Smooth muscle cell (in vitro differentiated cells): ENCODE measurements around the gene ZNF366. TPM values are rescaled to one million over a fixed set of nuclear protein-coding genes. Genes with fewer than 3 reads are reported as not detected.
A peak's percentile ranks its signal among the peaks of the same experiment; 100 is the strongest.

ENCODE experiments used
- DNase-seq: peaks from one replicate; lab custom pipeline; 2025; ENCODE audit not compliant: unreplicated experiment; lab: John Stamatoyannopoulos, UW
- H2AFZ ChIP-seq: fragments of 200-600 bp; sonication (generic); 2 replicates; pipeline ENCODE4 v1.6.0; 2016; ENCODE audit warnings: antibody characterized with exemption, low read depth, mild to moderate bottlenecking
- H3F3A ChIP-seq: fragments of 200-600 bp; sonication (generic); 2 replicates; pipeline ENCODE4 v1.6.0; 2017; ENCODE audit warnings: antibody characterized with exemption, low read depth
- H3K27ac ChIP-seq: fragments of 200-600 bp; sonication (generic); 2 replicates; pipeline ENCODE4 v1.5.1; 2016; ENCODE audit warnings: low read depth, mild to moderate bottlenecking
- H3K27me3 ChIP-seq: fragments of 200-600 bp; sonication (generic); 2 replicates; pipeline ENCODE4 v1.6.1; 2016; ENCODE audit warnings: low read depth, mild to moderate bottlenecking
- H3K36me3 ChIP-seq: fragments of 200-600 bp; sonication (generic); 2 replicates; pipeline ENCODE4 v1.5.1; 2016; ENCODE audit warnings: low read depth
- H3K4me1 ChIP-seq: fragments of 200-600 bp; sonication (generic); 2 replicates; pipeline ENCODE4 v1.5.1; 2016; ENCODE audit warnings: low read depth
- H3K4me2 ChIP-seq: fragments of 200-600 bp; sonication (generic); 2 replicates; pipeline ENCODE4 v1.6.0; 2016; ENCODE audit warnings: mild to moderate bottlenecking
- H3K4me3 ChIP-seq: fragments of 200-600 bp; sonication (generic); 2 replicates; pipeline ENCODE4 v1.5.1; 2016; ENCODE audit warnings: mild to moderate bottlenecking
- H3K79me2 ChIP-seq: fragments of 200-600 bp; sonication (generic); 2 replicates; pipeline ENCODE4 v1.6.0; 2016; ENCODE audit warnings: low read depth, mild to moderate bottlenecking
- H3K9ac ChIP-seq: fragments of 200-600 bp; sonication (generic); 2 replicates; pipeline ENCODE4 v1.6.0; 2016; ENCODE audit warnings: low read depth
- H3K9me3 ChIP-seq: fragments of 200-600 bp; sonication (generic); replicated peaks from 2 replicates; pipeline ENCODE4 v1.5.1; 2016; ENCODE audit warnings: low read depth
- H4K20me1 ChIP-seq: fragments of 200-600 bp; sonication (generic); 2 replicates; pipeline ENCODE4 v1.6.0; 2016; ENCODE audit warnings: low read depth
- WGBS: methylation state at CpG from one replicate; pipeline ENCODE4 v1.1.7; 2016; ENCODE audit warnings: low lambda C conversion rate; 5-methylcytosine and 5-hydroxymethylcytosine counted together
- polyA plus RNA-seq: library from polyadenylated mRNA; unstranded; fragments of >200 nt; fragmentation: Nextera tagmentation; extraction: Ambion mirVana; gene quantifications from 2 replicates; pipeline ENCODE4 v1.2.1, GENCODE V29; 2016
- total RNA-seq: library from RNA; depleted of rRNA; stranded (reverse); fragments of >200 nt; gene quantifications from 2 replicates; pipeline ENCODE4 v1.2.3, GENCODE V29; 2014
- TF ChIP-seq, protein P1 (sequence below): fragments of 200-600 bp; sonication (generic); IDR thresholded peaks from 2 replicates; pipeline ENCODE4 v1.5.1; 2017; ENCODE audit warnings: borderline replicate concordance, mild to moderate bottlenecking, antibody characterized with exemption; ENCODE audit not compliant: insufficient read depth, poor library complexity, severe bottlenecking

The ZNF366 gene
- total and polyA plus RNA-seq, 2 experiments from 2014 or later: not detected

DNA sequence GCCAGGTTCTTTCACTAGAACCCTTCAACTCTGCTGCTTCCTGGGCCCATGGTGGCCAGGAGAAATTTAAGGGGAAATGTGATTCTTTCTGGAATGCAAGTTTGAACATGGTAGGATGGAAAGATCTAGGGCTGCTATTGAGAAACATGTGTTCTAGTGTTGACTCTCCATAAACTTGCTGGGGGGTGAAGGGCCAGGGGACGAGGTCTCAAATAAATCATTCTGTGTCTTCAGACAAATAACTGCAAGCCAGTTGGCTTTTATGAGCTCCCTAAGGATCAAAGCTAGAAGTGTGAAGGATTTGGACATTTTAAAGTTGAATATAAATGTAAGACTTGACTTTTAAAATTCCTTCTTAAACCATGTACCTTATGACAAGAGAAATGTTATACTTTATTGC, 78.5 kb downstream of the ZNF366 start:
- peaks cover 5% of the 10 kb centered on the region for H3F3A ChIP-seq
- no peak for DNase-seq
- H3K4me3 ChIP-seq: no peak overlapping the region
- H3K79me2 ChIP-seq: no peaks in the 10 kb centered on the region
- H3K27me3 ChIP-seq: no peaks in the 10 kb centered on the region
- TF ChIP-seq, protein P1, sequence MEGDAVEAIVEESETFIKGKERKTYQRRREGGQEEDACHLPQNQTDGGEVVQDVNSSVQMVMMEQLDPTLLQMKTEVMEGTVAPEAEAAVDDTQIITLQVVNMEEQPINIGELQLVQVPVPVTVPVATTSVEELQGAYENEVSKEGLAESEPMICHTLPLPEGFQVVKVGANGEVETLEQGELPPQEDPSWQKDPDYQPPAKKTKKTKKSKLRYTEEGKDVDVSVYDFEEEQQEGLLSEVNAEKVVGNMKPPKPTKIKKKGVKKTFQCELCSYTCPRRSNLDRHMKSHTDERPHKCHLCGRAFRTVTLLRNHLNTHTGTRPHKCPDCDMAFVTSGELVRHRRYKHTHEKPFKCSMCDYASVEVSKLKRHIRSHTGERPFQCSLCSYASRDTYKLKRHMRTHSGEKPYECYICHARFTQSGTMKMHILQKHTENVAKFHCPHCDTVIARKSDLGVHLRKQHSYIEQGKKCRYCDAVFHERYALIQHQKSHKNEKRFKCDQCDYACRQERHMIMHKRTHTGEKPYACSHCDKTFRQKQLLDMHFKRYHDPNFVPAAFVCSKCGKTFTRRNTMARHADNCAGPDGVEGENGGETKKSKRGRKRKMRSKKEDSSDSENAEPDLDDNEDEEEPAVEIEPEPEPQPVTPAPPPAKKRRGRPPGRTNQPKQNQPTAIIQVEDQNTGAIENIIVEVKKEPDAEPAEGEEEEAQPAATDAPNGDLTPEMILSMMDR: no peak
- no peaks in the 10 kb centered on the region for H3K36me3 ChIP-seq
- H3K27ac ChIP-seq: no peak overlapping the region
- H3K4me2 ChIP-seq: no peak overlapping the region
- H3K9me3 ChIP-seq: no peaks in the 10 kb centered on the region
- H2AFZ ChIP-seq: no peak overlapping the region
- 55% methylated on average over 1 of the region's 1 CpG for WGBS
- no peak overlapping the region for H3K9ac ChIP-seq
- no peaks in the 10 kb centered on the region for H4K20me1 ChIP-seq
- H3K4me1 ChIP-seq: no peaks in the 10 kb centered on the region

DNA sequence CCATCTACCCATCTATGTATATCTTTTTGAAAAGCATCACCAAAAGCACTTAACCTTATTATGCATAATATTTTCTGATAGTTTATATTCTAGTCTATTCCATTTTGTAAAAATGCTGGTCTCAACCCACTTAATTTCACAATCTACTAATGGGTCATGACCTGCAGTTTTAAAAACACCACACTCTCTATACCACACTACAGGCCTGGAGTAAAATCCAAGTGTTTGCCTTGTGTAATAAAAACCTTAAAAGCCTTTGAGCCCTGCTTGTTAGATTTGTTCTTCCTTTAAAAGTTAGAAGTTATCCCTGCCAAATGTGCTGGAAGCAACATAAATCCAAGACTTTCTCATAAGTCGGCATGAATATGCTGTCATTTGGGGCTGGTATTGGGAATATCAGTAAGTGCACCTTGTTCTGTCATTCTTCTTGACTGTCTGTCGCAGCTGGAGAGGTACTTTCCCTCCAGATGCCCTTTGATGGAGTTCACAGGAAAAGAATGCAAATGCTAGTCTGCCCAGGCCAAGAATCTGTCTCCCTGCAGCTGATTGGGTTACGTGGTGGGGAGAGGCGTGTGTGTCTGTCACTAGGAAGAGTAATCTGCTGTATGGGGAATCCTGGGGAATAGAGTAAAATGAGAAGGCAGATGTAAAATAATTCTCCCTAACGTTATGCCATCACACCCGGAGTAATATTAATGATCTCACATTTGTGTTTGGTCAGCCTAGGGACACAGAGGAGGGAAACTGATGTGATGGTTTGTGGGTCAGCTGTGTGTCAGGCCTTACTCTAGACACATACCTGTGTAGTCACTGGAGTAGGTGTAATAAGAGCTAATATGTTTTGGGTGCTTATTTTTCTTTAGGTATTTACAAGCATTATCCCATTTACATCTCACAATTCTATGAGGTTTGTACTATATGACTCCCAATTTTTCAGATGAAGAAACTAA, 79.4 kb downstream of the ZNF366 start:
- no peak for DNase-seq
- Histone ChIP-seq H3K27me3 (no peaks in the 10 kb centered on the region), H4K20me1 (no peaks in the 10 kb centered on the region), H3K4me2 (peak overlapping the region; percentile 30), H3K9me3 (no peaks in the 10 kb centered on the region), H3K79me2 (no peaks in the 10 kb centered on the region), H3K27ac (peak overlapping the region; percentile 20), H3K9ac (no peak overlapping the region), H3F3A (peaks cover 5% of the 10 kb centered on the region), H2AFZ (no peak overlapping the region), H3K4me3 (no peak overlapping the region), H3K4me1 (no peaks in the 10 kb centered on the region), H3K36me3 (no peaks in the 10 kb centered on the region)
- WGBS: 37% methylated on average over 6 of the region's 6 CpGs
- TF ChIP-seq, protein P1: no peak

DNA sequence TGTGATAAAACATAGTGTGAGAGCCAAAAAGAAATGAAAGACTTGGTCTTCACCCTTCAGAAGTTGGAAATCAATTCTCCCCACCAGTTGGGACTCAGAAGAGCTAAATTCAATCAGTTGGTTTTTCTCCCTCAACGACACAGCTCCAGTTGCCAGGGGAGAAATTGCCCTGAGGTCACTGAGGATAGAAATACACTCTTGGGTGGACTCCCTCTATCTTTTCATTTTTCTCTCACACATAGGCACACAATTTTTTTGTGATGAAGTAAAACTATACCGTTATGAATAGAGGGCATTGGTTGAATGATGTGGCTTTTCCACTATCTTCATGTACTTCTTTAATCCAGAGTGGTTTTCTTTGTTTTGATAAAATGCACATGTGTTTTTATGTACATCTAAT, 80.2 kb downstream of the ZNF366 start:
- H3K36me3 ChIP-seq: no peaks in the 10 kb centered on the region
- H3K27ac ChIP-seq: peak overlapping the region; percentile 20
- H4K20me1 ChIP-seq: no peaks in the 10 kb centered on the region
- H3K9me3 ChIP-seq: no peaks in the 10 kb centered on the region
- TF ChIP-seq, protein P1: no peak
- H3K79me2 ChIP-seq: no peaks in the 10 kb centered on the region
- 47% methylated on average over 2 of the region's 2 CpGs for WGBS
- no peak overlapping the region for H3K4me2 ChIP-seq
- no peaks in the 10 kb centered on the region for H3K27me3 ChIP-seq
- no peak for DNase-seq
- peaks cover 5% of the 10 kb centered on the region for H3F3A ChIP-seq
- H2AFZ ChIP-seq: no peak overlapping the region
- H3K4me3 ChIP-seq: no peak overlapping the region
- H3K9ac ChIP-seq: no peak overlapping the region
- H3K4me1 ChIP-seq: no peaks in the 10 kb centered on the region
